Measurements from ENCODE around the gene CST6. TPM values are rescaled to one million over a fixed set of nuclear protein-coding genes. Genes with fewer than 3 reads are reported as not detected.

The CST6 gene
- total and polyA plus RNA-seq, 8 donors, result 0.50 to 47.8 (median 6.6) TPM; not detected in 5

GRCh38 chr11:66056501-66056900 is 44.7 kb downstream of the CST6 start:
- no peak for DNase-seq
- 58 to 77% (median 67%) methylated on average over 7 of the region's 7 CpGs for WGBS, 5 donors
- Histone ChIP-seq H3K9me3 (no peaks in the 10 kb centered on the region), H3K27me3 (no peaks in the 10 kb centered on the region), H3K4me1 (peaks cover 18 to 34% (median 20%) of the 10 kb centered on the region in 4 donors), H3K4me3 (no peak overlapping the region), H3K36me3 (peaks cover 73 to 82% (median 78%) of the 10 kb centered on the region in 4 donors), H3K27ac (no peak overlapping the region)
- TF ChIP-seq CTCF (IDR thresholded peaks at IDR 0.05) (no peak), EP300 (IDR thresholded peaks at IDR 0.05) (no peak), POLR2A (IDR thresholded peaks at IDR 0.05) (no peak), POLR2AphosphoS5 (IDR thresholded peaks at IDR 0.05) (no peak)
- intact Hi-C loops (cut with DNase I; ENCODE audit: low total_unique reads), result no loop called here

GRCh38 chr11:66059966-66060680 is 48.3 kb downstream of the CST6 start:
- Histone ChIP-seq H3K4me1 (peaks cover 0 to 6% (median 0%) of the 10 kb centered on the region in 4 donors), H3K4me3 (no peak overlapping the region), H3K9me3 (no peaks in the 10 kb centered on the region), H3K36me3 (peaks cover 97 to 100% (median 100%) of the 10 kb centered on the region in 4 donors), H3K27ac (no peak overlapping the region), H3K27me3 (no peaks in the 10 kb centered on the region)
- intact Hi-C loops (cut with DNase I; ENCODE audit: low total_unique reads), result no loop called here
- 72 to 81% (median 78%) methylated on average over 8 of the region's 8 CpGs for WGBS, 5 donors
- DNase-seq, result no peak
- no peak for TF ChIP-seq EP300 (IDR thresholded peaks at IDR 0.05)
- TF ChIP-seq POLR2A (IDR thresholded peaks at IDR 0.05), result no peak

GRCh38 chr11:66061268-66061667 is 49.5 kb downstream of the CST6 start:
- no peaks in the 10 kb centered on the region for H3K27me3 ChIP-seq
- H3K4me3 ChIP-seq, result no peak overlapping the region
- peaks cover 89 to 100% (median 100%) of the 10 kb centered on the region in 4 donors for H3K36me3 ChIP-seq
- no peaks in the 10 kb centered on the region for H3K4me1 ChIP-seq
- no peaks in the 10 kb centered on the region for H3K9me3 ChIP-seq
- TF ChIP-seq CTCF (IDR thresholded peaks at IDR 0.05), result no peak
- no peak for TF ChIP-seq EP300 (IDR thresholded peaks at IDR 0.05)
- no peak for DNase-seq
- intact Hi-C loops (cut with DNase I; ENCODE audit: low total_unique reads), result no loop called here
- WGBS, 5 donors, result 81 to 87% (median 83%) methylated on average over 6 of the region's 6 CpGs
- no peak overlapping the region for H3K27ac ChIP-seq

GRCh38 chr11:66062408-66062807 is 50.6 kb downstream of the CST6 start:
- TF ChIP-seq CTCF (IDR thresholded peaks at IDR 0.05) (no peak), EP300 (IDR thresholded peaks at IDR 0.05) (no peak), POLR2AphosphoS5 (IDR thresholded peaks at IDR 0.05) (no peak), POLR2A (IDR thresholded peaks at IDR 0.05) (no peak)
- Histone ChIP-seq H3K4me3 (no peak overlapping the region), H3K27ac (no peak overlapping the region), H3K27me3 (no peaks in the 10 kb centered on the region), H3K4me1 (peaks cover 0 to 5% (median 4%) of the 10 kb centered on the region in 4 donors), H3K36me3 (peaks cover 88 to 100% (median 100%) of the 10 kb centered on the region in 4 donors), H3K9me3 (no peaks in the 10 kb centered on the region)
- DNase-seq, result no peak
- intact Hi-C loops (cut with DNase I; ENCODE audit: low total_unique reads), result no loop called here
- 88 to 96% (median 93%) methylated on average over 2 of the region's 2 CpGs for WGBS, 5 donors

Other genes with a start within 250 kb of the CST6 start
- gene AP5B1, start 231.0 kb upstream of the CST6 start, total RNA-seq, result 10 to 100 TPM in 4 of 5 donors, 1 to 10 TPM in 1; 7.3 to 44.9 (median 19.6) TPM
- gene AP5B1, start 231.0 kb upstream of the CST6 start, polyA plus RNA-seq, result 1 to 10 TPM; 3.6 to 5.1 (median 3.7) TPM
- gene OVOL1, start 224.9 kb upstream of the CST6 start, total RNA-seq, result 100 to 1,000 TPM in 1 of 5 donors, 10 to 100 TPM in 1, 1 to 10 TPM in 2, not detected in 1; 1.2 to 120 (median 9.9) TPM
- 1 to 10 TPM in 2 of 3 donors, under 1 TPM in 1; 0.92 to 7.8 (median 1.3) TPM for gene OVOL1, start 224.9 kb upstream of the CST6 start, polyA plus RNA-seq
- gene SNX32, start 178.0 kb upstream of the CST6 start, total RNA-seq, result 1 to 10 TPM in 2 of 5 donors, under 1 TPM in 1, not detected in 2; 0.29 to 1.4 (median 1.3) TPM
- gene SNX32, start 178.0 kb upstream of the CST6 start, polyA plus RNA-seq, result under 1 TPM; 0.25 to 0.90 (median 0.61) TPM
- gene CFL1, start 153.8 kb upstream of the CST6 start, total RNA-seq, result 1,000 to 10,000 TPM in 1 of 5 donors, 100 to 1,000 TPM in 4; 389 to 1,430 (median 677) TPM
- gene CFL1, start 153.8 kb upstream of the CST6 start, polyA plus RNA-seq, result 100 to 1,000 TPM; 534 to 874 (median 658) TPM
- gene MUS81, start 151.6 kb upstream of the CST6 start, total RNA-seq, result 100 to 1,000 TPM in 2 of 5 donors, 10 to 100 TPM in 3; 26.4 to 162 (median 81.1) TPM
- 10 to 100 TPM; 32.7 to 64.6 (median 32.9) TPM for gene MUS81, start 151.6 kb upstream of the CST6 start, polyA plus RNA-seq
- gene EFEMP2, start 139.2 kb upstream of the CST6 start, total RNA-seq, result 10 to 100 TPM; 21.0 to 34.4 (median 23.3) TPM
- 10 to 100 TPM; 31.8 to 37.9 (median 36.0) TPM for gene EFEMP2, start 139.2 kb upstream of the CST6 start, polyA plus RNA-seq
- 1 to 10 TPM in 2 of 5 donors, under 1 TPM in 1, not detected in 2; 0.58 to 2.2 (median 1.1) TPM for gene CTSW, start 132.2 kb upstream of the CST6 start, total RNA-seq
- gene CTSW, start 132.2 kb upstream of the CST6 start, polyA plus RNA-seq, result 1 to 10 TPM in 2 of 3 donors, under 1 TPM in 1; 0.43 to 2.7 (median 1.6) TPM
- 100 to 1,000 TPM in 2 of 5 donors, 10 to 100 TPM in 3; 25.4 to 488 (median 74.3) TPM for gene FIBP, start 123.5 kb upstream of the CST6 start, total RNA-seq
- 10 to 100 TPM; 45.2 to 76.5 (median 66.0) TPM for gene FIBP, start 123.5 kb upstream of the CST6 start, polyA plus RNA-seq
- gene CCDC85B, start 121.3 kb upstream of the CST6 start, total RNA-seq, result 10 to 100 TPM in 4 of 5 donors, 1 to 10 TPM in 1; 7.0 to 68.9 (median 20.6) TPM
- gene CCDC85B, start 121.3 kb upstream of the CST6 start, polyA plus RNA-seq, result 10 to 100 TPM; 25.1 to 50.4 (median 42.5) TPM
- 10 to 100 TPM in 1 of 5 donors, 1 to 10 TPM in 2, not detected in 2; 1.7 to 43.3 (median 1.9) TPM for gene FOSL1, start 111.6 kb upstream of the CST6 start, total RNA-seq
- gene FOSL1, start 111.6 kb upstream of the CST6 start, polyA plus RNA-seq, result 10 to 100 TPM in 2 of 3 donors, 1 to 10 TPM in 1; 7.0 to 14.7 (median 14.1) TPM
- 10 to 100 TPM in 3 of 5 donors, 1 to 10 TPM in 2; 3.1 to 16.8 (median 10.1) TPM for gene C11orf68, start 92.9 kb upstream of the CST6 start, total RNA-seq
- gene C11orf68, start 92.9 kb upstream of the CST6 start, polyA plus RNA-seq, result 10 to 100 TPM; 26.9 to 31.3 (median 29.6) TPM
- 100 to 1,000 TPM in 1 of 5 donors, 10 to 100 TPM in 4; 13.3 to 133 (median 49.2) TPM for gene DRAP1, start 92.6 kb upstream of the CST6 start, total RNA-seq
- gene DRAP1, start 92.6 kb upstream of the CST6 start, polyA plus RNA-seq, result 10 to 100 TPM; 64.0 to 89.2 (median 77.9) TPM
- not detected for gene TSGA10IP, start 66.5 kb upstream of the CST6 start, total RNA-seq
- gene TSGA10IP, start 66.5 kb upstream of the CST6 start, polyA plus RNA-seq, result not detected
- 100 to 1,000 TPM in 2 of 5 donors, 10 to 100 TPM in 3; 26.1 to 278 (median 38.4) TPM for gene SART1, start 50.3 kb upstream of the CST6 start, total RNA-seq
- 10 to 100 TPM; 76.1 to 93.2 (median 88.9) TPM for gene SART1, start 50.3 kb upstream of the CST6 start, polyA plus RNA-seq
- 10 to 100 TPM in 2 of 5 donors, 1 to 10 TPM in 2, not detected in 1; 3.8 to 26.1 (median 12.9) TPM for gene EIF1AD, start 9.9 kb upstream of the CST6 start, total RNA-seq
- 10 to 100 TPM; 10.5 to 13.6 (median 13.1) TPM for gene EIF1AD, start 9.9 kb upstream of the CST6 start, polyA plus RNA-seq
- gene BANF1, start 9.5 kb upstream of the CST6 start, total RNA-seq, result 10 to 100 TPM; 12.3 to 58.4 (median 27.2) TPM
- 100 to 1,000 TPM; 150 to 207 (median 180) TPM for gene BANF1, start 9.5 kb upstream of the CST6 start, polyA plus RNA-seq
- gene CATSPER1, start 14.5 kb downstream of the CST6 start, total RNA-seq, result not detected
- gene CATSPER1, start 14.5 kb downstream of the CST6 start, polyA plus RNA-seq, result 1 to 10 TPM in 1 of 3 donors, under 1 TPM in 2; 0.08 to 1.4 (median 0.68) TPM
- not detected for gene GAL3ST3, start 37.2 kb downstream of the CST6 start, total RNA-seq
- not detected for gene GAL3ST3, start 37.2 kb downstream of the CST6 start, polyA plus RNA-seq
- 100 to 1,000 TPM in 4 of 5 donors, 10 to 100 TPM in 1; 52.7 to 366 (median 164) TPM for gene SF3B2, start 40.4 kb downstream of the CST6 start, total RNA-seq
- 100 to 1,000 TPM in 1 of 3 donors, 10 to 100 TPM in 2; 71.4 to 110 (median 99.9) TPM for gene SF3B2, start 40.4 kb downstream of the CST6 start, polyA plus RNA-seq
- gene PACS1, start 58.3 kb downstream of the CST6 start, total RNA-seq, result 100 to 1,000 TPM in 2 of 5 donors, 10 to 100 TPM in 3; 47.0 to 269 (median 57.4) TPM
- 10 to 100 TPM; 14.7 to 24.3 (median 18.2) TPM for gene PACS1, start 58.3 kb downstream of the CST6 start, polyA plus RNA-seq
- gene KLC2, start 245.7 kb downstream of the CST6 start, total RNA-seq, result 10 to 100 TPM in 3 of 5 donors, 1 to 10 TPM in 2; 2.9 to 94.2 (median 12.6) TPM
- gene KLC2, start 245.7 kb downstream of the CST6 start, polyA plus RNA-seq, result 10 to 100 TPM in 2 of 3 donors, 1 to 10 TPM in 1; 7.5 to 19.5 (median 10.7) TPM